Stimulated activated CD4-positive, alpha-beta T cell treated with anti-CD3 and anti-CD28 coated beads, Interleukin-15, amount 100 ng/mL, for 48 hours (primary cell): ENCODE measurements around the gene LRRC27.
"Not testable (repeated sequence)": the region's sequence is repeated elsewhere in the genome, so short reads cannot be mapped to it uniquely, and the experiment has no call there.

Experiments
- DNase-seq, 2 donors: peaks; one replicate each; pipeline ENCODE4 v3.0.0-alpha.2; 2020; ENCODE audit warnings: low read depth in 2 of 2

LRRC27 gene

DNA sequence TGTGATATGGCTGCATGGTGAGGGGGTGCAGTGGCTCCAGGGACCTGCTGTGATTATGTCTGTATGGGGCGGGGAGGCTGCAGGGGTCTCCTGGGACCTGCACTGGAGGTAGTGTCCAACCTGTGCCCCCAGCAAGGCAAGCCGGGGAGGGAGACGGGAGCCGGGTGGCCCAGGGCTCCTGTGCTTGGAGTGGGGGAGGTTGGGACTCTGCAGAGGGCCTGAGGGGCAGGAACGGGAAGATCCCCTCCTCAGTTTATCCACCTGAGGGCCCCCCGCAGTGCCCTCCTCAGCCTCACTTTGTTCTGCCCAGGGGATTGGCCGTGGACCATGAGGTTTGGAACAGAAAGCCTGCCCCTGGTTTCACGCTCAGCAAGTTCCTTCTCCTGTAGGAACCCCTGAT, 42.2 kb downstream of the LRRC27 start:
- no peak for DNase-seq

DNA sequence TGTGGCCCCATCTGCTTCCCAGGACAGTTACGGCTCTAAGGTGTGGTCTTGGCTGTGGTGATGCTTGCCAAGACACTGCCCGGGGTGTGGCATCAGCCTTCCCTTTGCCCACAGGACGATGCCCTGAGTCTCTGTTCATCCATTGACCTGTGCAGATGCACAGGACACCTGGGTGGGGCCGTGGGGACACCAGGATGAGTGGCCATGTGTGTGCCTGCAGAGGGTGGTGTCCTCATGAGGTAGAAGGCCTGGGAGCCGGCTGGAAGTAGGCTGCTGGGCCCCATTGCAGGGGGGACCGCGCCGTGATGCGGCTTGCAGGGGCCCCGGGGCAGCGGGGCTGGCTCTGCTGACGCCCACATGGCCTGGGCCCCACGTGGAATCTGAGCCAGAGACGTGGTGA, 42.6 kb downstream of the LRRC27 start:
- DNase-seq = no peak

DNA sequence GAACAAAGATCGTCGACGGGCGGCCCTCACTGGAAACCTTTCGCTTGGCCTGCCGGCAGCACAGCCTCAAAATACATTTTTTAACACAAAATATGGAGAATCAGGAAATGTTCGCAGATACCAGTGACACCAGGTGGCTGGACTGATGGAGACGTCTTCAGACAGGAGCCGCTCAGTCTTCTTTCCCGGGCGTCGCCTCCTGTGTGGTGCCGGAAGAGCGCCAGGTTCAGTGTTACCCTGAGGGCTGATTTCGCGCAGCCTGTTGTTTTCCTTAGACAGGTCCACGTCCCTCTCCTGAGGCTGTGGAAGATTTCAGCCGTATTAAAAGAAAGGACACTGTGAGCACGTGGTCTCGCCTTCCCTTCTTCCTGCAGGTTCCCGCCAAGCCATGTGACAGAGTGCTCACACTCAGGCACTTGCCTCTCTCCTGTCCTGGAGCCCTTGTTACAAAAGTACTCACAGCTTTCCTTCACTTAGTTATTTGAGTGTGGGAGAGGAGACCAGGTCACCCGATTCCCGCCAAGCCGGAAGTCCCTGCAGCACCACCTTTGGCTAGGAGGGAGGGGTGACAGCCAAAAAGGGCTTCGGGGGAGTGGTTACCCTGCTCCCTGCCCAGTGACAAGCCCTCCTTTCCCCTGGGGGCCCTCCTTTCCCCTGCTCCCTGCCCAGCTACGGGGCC, 43.3 kb downstream of the LRRC27 start:
- no peak for DNase-seq

DNA sequence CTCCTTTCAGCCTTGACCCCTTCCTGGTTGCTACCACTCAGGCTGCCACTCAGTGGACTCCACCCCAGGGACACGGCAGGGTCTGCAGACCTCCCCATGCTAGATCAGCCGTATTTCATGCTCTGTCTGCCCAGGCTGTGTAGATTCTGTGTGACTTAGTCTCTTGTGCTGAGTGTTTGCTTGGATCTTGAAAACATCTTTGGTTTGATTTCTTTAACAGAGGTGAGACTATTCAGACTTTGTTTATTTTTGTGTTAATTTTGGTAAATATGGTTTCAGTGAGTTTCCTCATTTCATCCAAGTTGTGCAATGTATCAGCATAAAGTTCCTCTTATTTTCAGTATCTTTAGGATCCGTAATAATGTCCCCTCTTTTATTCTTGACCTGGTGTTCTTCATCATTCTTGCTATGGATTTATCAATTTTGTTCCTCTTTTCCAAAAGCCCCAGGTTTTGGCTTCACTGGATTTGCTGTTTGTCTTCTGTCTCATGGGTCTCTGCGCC, 43.9 kb downstream of the LRRC27 start:
- no peak for DNase-seq

DNA sequence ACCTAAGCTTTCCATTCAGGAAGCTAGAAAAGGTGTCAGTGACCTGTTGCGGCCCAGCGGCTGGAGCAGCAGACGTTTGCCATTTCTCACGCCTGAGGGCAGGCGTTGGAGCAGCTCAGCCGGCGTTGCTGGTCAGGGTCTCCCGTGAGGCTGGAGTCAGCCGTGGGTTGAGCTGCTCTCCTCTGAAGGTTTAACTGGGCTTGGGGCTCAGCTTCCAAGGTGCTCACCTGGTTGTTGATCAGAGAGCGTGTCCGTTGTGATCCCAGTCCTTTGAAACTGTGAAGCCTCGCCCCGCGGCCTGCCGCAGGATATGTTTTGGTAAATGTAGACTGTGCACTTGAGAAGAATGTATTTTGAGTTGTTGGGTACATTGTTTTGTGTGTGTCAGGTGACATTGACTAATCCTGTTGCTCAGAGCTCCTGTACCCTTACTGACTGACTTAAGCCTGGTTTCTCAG, 44.4 kb downstream of the LRRC27 start:
- no peak for DNase-seq

DNA sequence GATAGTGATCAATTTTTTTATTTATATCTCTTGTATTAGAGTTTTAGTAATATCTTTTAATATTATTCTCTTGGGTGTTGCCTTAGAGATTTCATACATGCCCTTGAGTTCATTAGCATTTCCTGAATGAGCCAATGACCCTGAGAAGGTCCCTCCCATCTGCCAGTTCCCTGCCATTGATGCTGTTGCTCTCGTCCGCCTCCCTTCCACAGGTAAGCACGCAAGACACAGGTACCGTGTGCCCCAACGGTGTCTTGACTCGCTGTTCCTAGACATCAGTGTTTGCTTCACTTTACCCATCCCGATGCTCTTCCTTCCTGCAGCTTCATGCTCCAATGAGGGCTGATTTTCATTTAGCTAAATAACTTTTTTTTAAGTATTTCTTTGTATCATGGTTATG, 45.3 kb downstream of the LRRC27 start:
- DNase-seq = no peak

DNA sequence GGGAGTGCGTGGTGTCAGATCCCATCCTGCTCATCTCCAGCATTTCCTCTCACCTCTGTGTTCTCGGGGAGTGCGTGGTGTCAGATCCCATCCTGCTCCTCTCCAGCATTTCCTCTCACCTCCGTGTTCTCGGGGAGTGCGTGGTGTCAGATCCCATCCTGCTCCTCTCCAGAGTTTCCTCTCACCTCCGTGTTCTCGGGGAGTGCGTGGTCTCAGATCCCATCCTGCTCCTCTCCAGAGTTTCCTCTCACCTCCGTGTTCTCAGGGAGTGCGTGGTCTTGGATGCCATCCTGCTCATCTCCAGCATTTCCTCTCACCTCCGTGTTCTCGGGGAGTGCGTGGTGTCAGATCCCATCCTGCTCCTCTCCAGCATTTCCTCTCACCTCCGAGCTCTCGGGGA, 47.0 kb downstream of the LRRC27 start:
- not testable (repeated sequence) for DNase-seq

DNA sequence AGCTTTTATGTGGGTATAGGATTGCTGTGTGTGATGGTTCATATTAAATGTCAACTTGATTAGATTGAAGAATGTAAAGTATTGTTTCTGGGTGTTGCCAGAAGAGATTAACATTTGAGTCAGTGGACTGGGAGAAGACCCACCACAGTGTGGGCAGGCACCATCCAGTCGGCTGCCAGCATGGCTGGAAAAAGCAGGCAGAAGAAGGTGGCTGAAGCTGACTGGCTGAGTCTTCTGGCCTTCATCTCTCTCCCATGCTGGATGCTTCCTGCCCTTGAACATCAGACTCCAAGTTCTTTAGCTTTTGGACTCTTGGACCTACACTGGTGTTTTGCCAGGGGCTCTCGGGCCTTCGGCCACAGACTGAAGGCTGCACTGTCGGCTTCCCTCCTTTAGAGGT, 49.0 kb downstream of the LRRC27 start:
- not testable (repeated sequence) for DNase-seq

DNA sequence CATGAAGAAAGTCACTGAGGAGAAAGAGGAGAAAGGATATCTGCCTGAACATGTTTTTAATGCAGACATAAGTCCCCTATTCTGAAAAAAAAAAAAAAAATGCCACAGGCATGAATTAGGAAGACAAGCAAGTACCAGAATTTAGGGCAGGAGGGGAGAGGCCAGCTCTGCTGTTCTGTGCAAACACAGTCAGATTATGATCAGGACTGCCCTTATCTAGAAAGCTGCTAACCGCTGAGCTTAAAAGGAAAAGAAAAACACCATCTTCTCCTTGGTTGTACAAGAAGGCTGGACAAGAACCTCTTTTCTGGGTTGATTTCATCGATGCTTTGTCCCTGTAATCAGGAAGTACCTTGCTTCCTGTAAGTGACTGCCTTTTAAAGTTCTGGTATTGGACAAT, 49.7 kb downstream of the LRRC27 start:
- DNase-seq = no peak

DNA sequence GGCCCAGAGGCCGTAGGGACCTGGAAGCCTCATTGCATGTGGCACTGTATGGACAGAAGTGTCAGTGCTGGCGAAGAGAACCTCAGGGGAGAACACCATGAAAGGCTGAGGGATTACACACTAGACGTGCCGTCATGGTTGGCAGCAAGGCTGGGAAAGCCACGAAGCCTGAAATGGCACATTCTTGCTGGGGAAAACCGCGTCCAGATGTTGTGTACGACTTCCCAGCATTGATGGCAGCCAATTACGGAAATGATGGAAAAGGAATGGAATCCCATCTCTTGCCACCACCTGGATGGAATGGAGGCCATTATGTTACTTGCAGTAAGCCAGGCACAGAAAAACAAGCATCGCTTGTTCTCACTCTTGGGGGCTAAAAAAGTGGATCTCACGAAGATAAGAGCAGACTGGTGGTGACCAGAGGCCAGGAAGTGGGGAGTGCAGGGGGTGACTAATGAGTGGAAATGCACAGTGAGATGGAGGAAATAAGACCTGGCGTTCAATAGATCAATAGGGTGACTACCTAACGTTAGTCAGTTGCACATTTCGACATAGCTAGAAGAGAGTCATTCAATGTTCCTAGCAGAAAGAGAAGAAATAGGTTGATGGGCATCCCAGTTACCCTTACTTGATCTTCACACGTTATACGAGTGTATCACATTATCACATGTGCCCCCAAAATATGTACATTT, 50.4 kb downstream of the LRRC27 start:
- no peak for DNase-seq

DNA sequence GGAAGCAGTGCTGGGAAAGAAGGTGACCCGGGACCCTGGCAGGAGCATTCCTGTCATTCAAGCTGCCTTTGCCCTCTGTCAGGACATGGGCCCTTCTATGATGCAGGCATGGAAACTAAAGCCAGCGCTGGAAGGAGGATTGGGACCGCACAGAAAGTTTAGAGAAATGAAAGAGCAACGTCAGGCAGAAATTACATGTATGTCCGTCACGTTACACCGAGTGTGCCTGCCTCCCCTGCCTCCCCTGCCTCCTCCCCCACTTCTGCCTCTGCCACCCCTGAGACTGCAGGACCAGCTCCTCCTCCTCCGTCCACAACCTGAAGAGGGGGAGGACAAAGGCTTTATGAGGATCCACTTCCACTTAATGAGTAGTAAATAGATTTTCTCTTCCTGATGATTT, 51.1 kb downstream of the LRRC27 start:
- no peak for DNase-seq

DNA sequence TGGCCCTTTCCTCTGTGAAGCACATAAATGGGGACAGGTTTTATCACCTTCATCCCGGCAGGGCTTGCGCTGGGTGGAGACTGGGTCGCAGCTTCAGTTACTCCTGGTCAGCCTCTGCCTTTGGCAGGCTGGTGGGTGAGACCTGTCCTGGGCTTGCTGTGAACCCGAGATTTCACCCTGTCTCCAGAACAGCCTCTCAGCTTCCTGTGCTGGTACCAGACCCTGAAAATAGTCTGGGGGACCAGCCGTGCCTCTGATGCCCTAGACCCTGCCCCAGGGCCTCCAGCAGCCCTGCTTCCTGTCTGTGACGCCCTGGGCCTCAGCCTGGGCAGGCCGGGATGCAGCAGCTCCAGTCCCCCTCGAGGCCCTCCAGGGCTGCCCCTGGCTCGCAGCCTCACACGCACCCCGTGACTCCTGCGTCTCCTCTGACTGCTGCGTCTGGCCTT, 51.8 kb downstream of the LRRC27 start:
- DNase-seq = no peak

DNA sequence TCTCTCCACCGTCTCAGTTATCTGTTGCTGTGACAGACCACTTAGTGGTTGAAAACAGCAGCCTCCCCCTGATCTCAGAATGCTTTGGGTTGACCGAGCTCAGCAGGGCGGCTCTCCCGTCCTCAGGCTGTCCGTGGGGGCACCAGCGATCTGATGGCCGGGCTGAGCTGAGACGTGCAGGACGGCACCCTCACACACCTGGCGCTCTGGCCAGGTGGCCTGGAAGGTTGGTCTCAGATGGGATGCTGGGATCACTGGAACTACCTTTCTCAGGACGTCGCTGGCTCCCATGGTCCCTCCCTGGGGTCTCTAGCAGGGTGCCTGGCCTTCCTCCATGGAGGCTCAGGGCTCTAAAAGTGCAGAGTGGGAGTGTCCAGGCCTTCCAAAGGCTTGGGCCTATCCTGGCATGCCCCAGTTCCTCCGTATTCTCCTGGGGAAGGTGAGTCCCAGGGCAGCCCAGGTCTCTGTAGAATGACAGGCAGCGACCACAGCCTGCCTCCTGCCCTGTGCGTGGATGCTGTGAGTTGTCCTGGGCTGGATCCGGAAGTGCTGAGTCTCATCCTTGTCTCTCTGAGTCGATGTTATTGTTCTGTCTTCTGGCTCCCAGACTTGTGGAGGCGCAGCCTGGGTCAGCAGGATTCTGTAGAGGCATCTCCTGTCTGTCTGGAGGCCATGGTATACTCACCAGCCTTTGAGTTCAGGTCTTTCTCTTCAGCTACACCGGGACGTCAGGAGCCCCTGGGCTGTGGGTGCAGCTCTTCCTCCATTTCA, 52.8 kb downstream of the LRRC27 start:
- no peak for DNase-seq

DNA sequence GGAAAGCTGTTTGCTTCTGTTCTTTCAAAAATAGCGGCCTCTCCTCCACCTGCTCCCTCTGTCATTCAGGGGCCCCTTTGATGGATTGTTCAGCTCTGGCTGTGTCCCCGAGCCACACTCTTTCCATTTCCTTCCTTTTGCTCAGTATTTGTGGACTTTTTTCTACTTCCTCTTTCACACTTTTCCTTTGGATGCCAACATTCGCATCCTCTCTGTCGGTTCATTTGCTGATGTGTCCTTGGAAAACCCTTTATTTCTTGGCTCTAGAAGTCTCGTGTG, 53.3 kb downstream of the LRRC27 start:
- no peak for DNase-seq

DNA sequence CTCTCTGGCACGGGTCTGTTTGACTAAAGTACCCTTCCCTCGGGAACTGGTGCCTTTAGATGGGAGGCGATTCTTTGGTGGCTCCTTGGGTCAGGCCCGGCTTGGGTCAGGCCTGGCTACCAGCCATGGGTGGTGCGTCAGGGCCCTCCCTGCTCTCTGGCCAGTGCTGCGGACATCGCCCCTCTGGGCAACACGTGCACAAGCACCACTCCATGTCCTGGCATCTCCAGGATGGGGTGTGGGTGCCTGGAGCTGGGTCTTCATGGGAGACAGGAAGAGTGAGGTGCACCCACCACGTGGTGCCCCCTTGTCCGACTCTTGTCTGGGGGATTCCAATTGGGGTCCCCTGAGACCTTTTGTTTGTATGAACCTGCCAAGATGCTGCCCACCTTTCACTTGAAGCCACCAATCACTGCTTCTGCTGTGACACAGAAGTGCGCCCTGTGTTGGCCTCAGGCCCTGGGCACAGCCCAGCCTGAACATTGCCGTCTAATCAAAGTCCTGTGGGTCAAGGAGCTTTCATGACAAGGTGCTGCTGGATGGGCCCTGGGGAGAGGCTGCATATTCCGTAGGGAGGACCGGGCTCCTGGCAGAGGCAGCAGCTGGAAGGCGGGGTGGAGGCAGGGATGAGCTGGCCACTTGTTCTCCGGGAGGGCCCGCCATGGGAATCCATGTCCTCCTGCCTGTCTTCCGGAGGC, 53.9 kb downstream of the LRRC27 start:
- no peak for DNase-seq

DNA sequence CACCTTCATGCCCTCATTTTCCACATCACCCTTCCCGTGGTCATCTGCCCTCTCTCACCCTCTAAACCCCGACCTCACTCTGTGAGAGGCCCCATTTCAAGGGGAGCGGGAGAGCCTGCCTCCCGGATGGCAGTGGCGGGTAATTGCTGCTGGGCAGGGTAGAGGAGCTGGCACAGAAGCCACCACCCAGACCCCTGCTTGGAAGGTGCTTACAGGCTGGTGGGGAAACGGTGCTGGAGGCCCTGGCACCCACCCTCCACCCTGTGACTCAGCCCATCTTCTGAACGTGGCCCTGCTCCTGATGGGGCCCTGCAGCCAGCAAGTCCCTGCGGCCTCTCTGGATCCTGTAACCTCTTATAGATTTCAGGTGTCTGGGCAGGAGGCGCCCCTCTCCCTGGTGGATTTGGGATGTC, 54.4 kb downstream of the LRRC27 start:
- DNase-seq = no peak

DNA sequence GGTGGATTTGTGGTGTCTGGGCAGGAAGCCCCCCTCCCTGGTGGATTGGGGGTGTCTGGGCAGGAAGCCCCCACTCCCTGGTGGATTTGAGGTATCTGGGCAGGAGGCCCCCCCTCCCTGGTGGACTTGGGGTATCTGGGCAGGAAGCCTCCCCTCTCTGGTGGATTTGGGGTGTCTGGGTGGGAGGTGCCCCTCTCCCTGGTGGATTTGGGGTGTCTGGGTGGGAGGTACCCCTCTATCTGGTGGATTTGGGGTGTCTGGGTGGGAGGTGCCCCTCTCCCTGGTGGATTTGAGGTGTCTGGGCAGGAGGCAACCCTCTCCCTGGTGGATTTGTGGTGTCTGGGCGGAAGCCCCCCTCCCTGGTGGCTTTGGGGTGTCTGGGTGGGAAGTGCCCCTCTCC, 54.9 kb downstream of the LRRC27 start:
- DNase-seq = not testable (repeated sequence)

DNA sequence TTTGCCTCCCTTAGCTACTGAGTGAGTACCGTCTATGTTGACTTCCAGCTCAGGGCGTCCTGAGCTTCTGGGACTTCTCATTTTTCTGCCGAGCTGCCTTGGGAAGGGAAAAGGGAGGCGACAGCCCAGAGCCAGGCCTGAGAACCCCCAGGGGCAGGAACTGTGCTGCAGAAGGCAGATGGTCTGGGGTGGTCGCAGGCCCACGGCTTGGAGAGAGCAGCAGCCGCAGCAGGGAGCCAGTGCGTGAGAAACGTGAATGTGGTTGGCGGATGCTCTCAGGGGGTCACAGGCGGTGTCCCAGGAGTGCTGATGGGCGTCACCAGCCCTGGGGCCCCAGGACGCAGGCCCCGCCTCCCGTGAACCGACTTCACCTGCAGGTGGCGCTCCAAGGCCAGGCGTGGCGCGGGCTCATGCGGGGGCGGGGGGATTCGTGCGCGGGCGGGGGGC, 55.8 kb downstream of the LRRC27 start:
- DNase-seq = peak; percentile 46 to 71

DNA sequence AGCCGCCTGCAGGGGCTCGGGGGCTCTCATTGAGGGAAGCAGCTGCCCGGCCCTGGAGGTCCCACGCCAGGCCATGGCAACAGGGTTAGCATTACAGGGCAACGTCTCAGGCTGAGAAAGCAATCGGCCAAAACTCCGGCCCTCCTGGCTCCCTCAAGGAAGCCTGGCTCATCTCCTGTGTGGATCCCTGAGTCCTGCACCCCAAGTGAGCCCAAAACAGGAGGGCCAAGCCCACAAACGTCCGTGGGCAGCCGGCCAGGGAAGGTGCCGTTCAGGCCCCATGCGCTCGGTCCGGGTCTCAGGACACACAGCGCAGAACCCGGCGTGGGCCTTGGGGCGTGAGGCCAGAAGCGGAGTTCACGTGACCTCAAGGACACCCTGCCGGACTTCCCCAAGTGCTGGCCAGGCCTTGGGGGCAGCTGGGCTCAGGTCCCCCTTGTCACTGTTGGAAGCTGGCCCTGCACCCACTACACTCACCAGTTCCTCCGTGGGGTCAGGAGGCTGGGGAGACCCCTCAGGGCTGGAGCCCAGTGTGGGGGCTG, 57.0 kb downstream of the LRRC27 start:
- no peak for DNase-seq

DNA sequence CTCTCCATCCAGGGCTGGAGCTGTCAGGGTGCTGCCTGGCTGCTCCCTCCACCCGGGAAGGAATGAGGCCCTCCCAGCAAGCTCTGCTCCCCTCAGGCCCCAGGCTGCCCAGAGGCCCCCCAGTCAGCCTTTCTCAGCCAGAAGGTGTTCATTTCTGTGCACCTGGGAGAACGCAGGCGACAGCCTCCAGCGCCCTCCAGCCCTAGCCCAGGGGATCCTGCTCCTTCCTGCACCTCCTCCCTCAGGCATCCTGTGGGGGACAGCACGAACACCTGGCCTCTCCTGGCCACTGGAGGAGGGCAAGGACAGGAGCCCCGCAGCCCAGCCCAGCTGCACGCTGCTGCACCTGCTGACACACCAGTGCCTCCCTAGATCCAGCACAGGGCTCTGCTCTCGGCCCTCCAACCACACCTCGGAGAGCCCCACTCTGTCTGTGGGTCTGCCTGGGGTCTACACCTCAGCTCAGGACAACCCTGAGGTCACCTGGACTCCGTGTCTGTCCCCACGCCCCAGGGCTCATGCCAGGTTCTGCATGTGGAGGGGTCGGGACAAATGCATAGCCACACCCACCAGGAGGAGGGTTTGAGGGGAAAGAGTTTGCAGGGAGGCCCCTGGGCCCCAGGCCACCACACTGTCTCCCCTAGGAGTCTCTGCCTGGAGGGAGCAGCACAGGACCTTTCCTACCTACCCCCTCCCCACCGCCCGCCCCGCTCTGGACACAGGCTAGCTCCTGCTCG, 57.6 kb downstream of the LRRC27 start:
- no peak for DNase-seq
